GM12878 (cell line): ENCODE results near the gene CNTNAP2. TPM values are rescaled to one million over a fixed set of nuclear protein-coding genes. Genes with fewer than 3 reads are reported as not detected.

Experiments
- ATAC-seq: fragments of 200-7000 bp; cut with Tn5 transposase; 3 replicates; pipeline ENCODE4 v1.9.1; 2020; ENCODE audit warnings: mild to moderate bottlenecking, moderate library complexity
- BruUV-seq: library from RNA; stranded (reverse); fragments of 400-500 nt; replicated peaks from 2 replicates; lab custom pipeline; 2021; lab: Mats Ljungman, UMichigan
- CTCF ChIA-PET: fragments of 300-600 bp; sonication (Branson Sonifier 250); formaldehyde crosslinking; extraction: SDS; loops from one replicate; lab custom pipeline; 2021; ENCODE audit warnings: inconsistent platforms; lab: Yijun Ruan, JAX
- POLR2A ChIA-PET: fragments of 350-600 bp; formaldehyde crosslinking; extraction: SDS; loops from one replicate; lab custom pipeline; 2021; ENCODE audit warnings: inconsistent platforms; lab: Charles Lee
- RAD21 ChIA-PET: fragments of 300-600 bp; sonication (Branson Sonifier 250); formaldehyde crosslinking; loops from one replicate; lab custom pipeline; 2023; ENCODE audit warnings: antibody characterized with exemption; ENCODE audit not compliant: unreplicated experiment; lab: Charles Lee
- SMC1A ChIA-PET: fragments of 300-600 bp; sonication (Branson Sonifier 250); formaldehyde crosslinking; loops from one replicate; lab custom pipeline; 2023; ENCODE audit not compliant: unreplicated experiment, uncharacterized antibody; lab: Charles Lee
- DNase-seq: peaks from one replicate; pipeline ENCODE4 v3.0.0-alpha.2; 2011; ENCODE audit warnings: low read depth, low spot score
- FAIRE-seq: peaks from 3 replicates; lab custom pipeline; 2011; peaks lifted over from hg19 to GRCh38; lab: Jason Lieb, UNC
- H2AFZ ChIP-seq: 2 replicates; pipeline ENCODE4 v1.6.0; 2011; ENCODE audit warnings: low read depth, low read length, control low read depth; ENCODE audit not compliant: control insufficient read depth
- H3K27ac ChIP-seq: 2 replicates; pipeline ENCODE4 v1.5.1; 2011; ENCODE audit warnings: control low read depth; ENCODE audit not compliant: control insufficient read depth, insufficient read depth
- H3K27me3 ChIP-seq, 2 experiments: replicated peaks in 1 of 2; 2 replicates each; pipeline versions ENCODE4 v1.6.0 to v1.6.1; 2011; ENCODE audit warnings: low read length in 1 of 2; ENCODE audit not compliant: control insufficient read depth in 2 of 2, insufficient read depth in 2 of 2
- H3K36me3 ChIP-seq, 2 experiments: 2 replicates each; pipeline ENCODE4 v1.5.1; 2011; ENCODE audit warnings: low read length in 1 of 2; ENCODE audit not compliant: control insufficient read depth in 2 of 2, insufficient read depth in 2 of 2
- H3K4me1 ChIP-seq: 2 replicates; pipeline ENCODE4 v1.6.1; 2011; ENCODE audit warnings: mild to moderate bottlenecking, low read length, moderate library complexity, mixed read lengths; ENCODE audit not compliant: control insufficient read depth, insufficient read depth
- H3K4me2 ChIP-seq: 2 replicates; pipeline ENCODE4 v1.6.0; 2011; ENCODE audit warnings: control low read depth; ENCODE audit not compliant: control insufficient read depth, insufficient read depth
- H3K4me3 ChIP-seq: fragments of 200-600 bp; sonication (generic); 2 replicates; pipeline ENCODE4 v1.5.1; 2016
- H3K79me2 ChIP-seq: 2 replicates; pipeline ENCODE4 v1.6.0; 2011; ENCODE audit warnings: low read length; ENCODE audit not compliant: control insufficient read depth, insufficient read depth
- H3K9ac ChIP-seq: 2 replicates; pipeline ENCODE4 v1.8.0; 2011; ENCODE audit warnings: low read length, control low read depth, mixed read lengths; ENCODE audit not compliant: control insufficient read depth, insufficient read depth
- H3K9me3 ChIP-seq: replicated peaks from 3 replicates; pipeline ENCODE4 v1.5.1; 2011; ENCODE audit warnings: mild to moderate bottlenecking, low read length; ENCODE audit not compliant: control insufficient read depth, insufficient read depth
- H4K20me1 ChIP-seq: 2 replicates; pipeline ENCODE4 v1.6.0; 2011; ENCODE audit not compliant: control insufficient read depth, insufficient read depth
- BACH1 ChIP-seq: fragments of 450-650 bp; IDR thresholded peaks from 2 replicates; pipeline ENCODE4 v1.6.1; 2017; ENCODE audit warnings: mild to moderate bottlenecking, borderline replicate concordance
- CBX3 ChIP-seq: fragments of 200-600 bp; sonication (generic); IDR thresholded peaks from 2 replicates; pipeline ENCODE4 v1.6.1; 2016; ENCODE audit warnings: low read depth, borderline replicate concordance
- DPF2 ChIP-seq: fragments of 450-650 bp; IDR thresholded peaks from 2 replicates; pipeline ENCODE4 v1.6.1; 2017; ENCODE audit warnings: mild to moderate bottlenecking
- E2F8 ChIP-seq: fragments of 450-650 bp; IDR thresholded peaks from 2 replicates; pipeline ENCODE4 v1.6.1; 2018; ENCODE audit warnings: mild to moderate bottlenecking, low read depth, moderate library complexity; ENCODE audit not compliant: partially characterized antibody
- ETV6 ChIP-seq, 2 experiments: fragments of 450-650 bp in 1 of 2; IDR thresholded peaks in 1 of 2; conservative IDR thresholded peaks in 1 of 2; 2 replicates each; pipeline ENCODE4 v1.6.1; 2014; ENCODE audit warnings: antibody characterized with exemption in 1 of 2, borderline replicate concordance in 1 of 2, low read depth in 1 of 2, mild to moderate bottlenecking in 1 of 2, moderate library complexity in 1 of 2
- FOS ChIP-seq: IDR thresholded peaks from 3 replicates; pipeline ENCODE4 v1.6.1; 2011; ENCODE audit warnings: borderline replicate concordance; ENCODE audit not compliant: insufficient read length; ENCODE audit errors: extremely low read depth
- IRF3 ChIP-seq: fragments of 450-650 bp; IDR thresholded peaks from 2 replicates; pipeline ENCODE4 v1.6.1; 2014; ENCODE audit warnings: mild to moderate bottlenecking
- MAX ChIP-seq: IDR thresholded peaks from 2 replicates; pipeline ENCODE4 v1.6.1; 2012; ENCODE audit warnings: low read depth, low read length, improper control_type of control experiment
- MEF2A ChIP-seq: IDR thresholded peaks from 2 replicates; pipeline ENCODE4 v1.6.1; 2011; ENCODE audit warnings: low read depth, mild to moderate bottlenecking, low read length, moderate library complexity; ENCODE audit not compliant: insufficient read depth
- NFYA ChIP-seq: IDR thresholded peaks from 2 replicates; pipeline ENCODE4 v1.6.1; 2011; ENCODE audit warnings: low read depth, mild to moderate bottlenecking, low read length, improper control_type of control experiment, borderline replicate concordance
- POLR2A ChIP-seq: IDR thresholded peaks from 2 replicates; pipeline ENCODE4 v1.6.1; 2011; ENCODE audit warnings: low read depth, mild to moderate bottlenecking, low read length
- POLR2AphosphoS5 ChIP-seq: IDR thresholded peaks from 2 replicates; pipeline ENCODE4 v1.6.1; 2011; ENCODE audit warnings: mild to moderate bottlenecking, low read length, inconsistent platforms
- RAD21 ChIP-seq: IDR thresholded peaks from 2 replicates; pipeline ENCODE4 v1.6.1; 2011; ENCODE audit warnings: mild to moderate bottlenecking, low read depth, low read length, moderate library complexity; ENCODE audit not compliant: insufficient read depth
- RFX5 ChIP-seq: IDR thresholded peaks from 2 replicates; pipeline ENCODE4 v1.6.1; 2011; ENCODE audit warnings: low read depth, low read length, improper control_type of control experiment
- SMARCA5 ChIP-seq: fragments of 450-650 bp; IDR thresholded peaks from 2 replicates; pipeline ENCODE4 v1.6.1; 2017; ENCODE audit warnings: mild to moderate bottlenecking
- SP1 ChIP-seq: IDR thresholded peaks from one replicate; pipeline ENCODE4 v1.6.1; 2011; ENCODE audit warnings: low read depth, low read length
- SPI1 ChIP-seq: IDR thresholded peaks from 2 replicates; pipeline ENCODE4 v1.6.1; 2011; ENCODE audit warnings: low read depth, mild to moderate bottlenecking, low read length, moderate library complexity, borderline replicate concordance; ENCODE audit not compliant: insufficient read depth
- SRF ChIP-seq, 2 experiments: IDR thresholded peaks; 2 replicates each; pipeline ENCODE4 v1.6.1; 2011; ENCODE audit warnings: low read depth in 2 of 2, low read length in 2 of 2, mild to moderate bottlenecking in 1 of 2, moderate library complexity in 1 of 2
- STAT1 ChIP-seq: fragments of 450-650 bp; conservative IDR thresholded peaks from 2 replicates; pipeline ENCODE4 v1.6.1; 2014; ENCODE audit warnings: antibody characterized with exemption, mild to moderate bottlenecking
- TARDBP ChIP-seq: IDR thresholded peaks from 2 replicates; pipeline ENCODE4 v1.6.1; 2016; ENCODE audit warnings: borderline replicate concordance
- TCF12 ChIP-seq: IDR thresholded peaks from 2 replicates; pipeline ENCODE4 v1.6.1; 2011; ENCODE audit warnings: low read depth, mild to moderate bottlenecking, low read length
- ZNF217 ChIP-seq: fragments of 450-650 bp; IDR thresholded peaks from 2 replicates; pipeline ENCODE4 v1.6.1; 2017; ENCODE audit warnings: antibody characterized with exemption, mild to moderate bottlenecking
- ZNF622 ChIP-seq: fragments of 450-650 bp; IDR thresholded peaks from 2 replicates; pipeline ENCODE4 v1.6.1; 2017; ENCODE audit warnings: mild to moderate bottlenecking, inconsistent platforms
- ZSCAN29 ChIP-seq: fragments of 450-650 bp; IDR thresholded peaks from 2 replicates; pipeline ENCODE4 v1.6.1; 2017; ENCODE audit warnings: mild to moderate bottlenecking, moderate library complexity
- WGBS: methylation state at CpG from one replicate; pipeline ENCODE4 v1.1.6; 2016; ENCODE audit warnings: low lambda C conversion rate; ENCODE audit not compliant: insufficient replicate concordance, insufficient coverage; ENCODE audit errors: missing lambda C conversion rate; 5-methylcytosine and 5-hydroxymethylcytosine counted together
- in situ Hi-C: fragments of 300-500 bp; cut with MboI; formaldehyde crosslinking; loops from 9 replicates; pipeline ENCODE4 v1.14.3; 2018; ENCODE audit warnings: mixed read lengths
- intact Hi-C: fragments of 100-400 bp; cut with micrococcal nuclease; formaldehyde crosslinking; loops from one replicate; pipeline ENCODE4 v1.14.2; 2022; ENCODE audit not compliant: unreplicated experiment
- polyA plus RNA-seq, 11 experiments: library from polyadenylated mRNA; depleted of rRNA in 4 of 11; unstranded in 6 of 11; stranded (reverse) in 5 of 11; fragments of >200 nt; fragmentation: Nextera tagmentation in 4 of 11; fragmentation: Illumina TruSeq in 1 of 11; extraction: Ambion mirVana in 4 of 11; extraction: Trizol in 1 of 11; gene quantifications; 1 replicate in 1 of 11; 2 replicates in 10 of 11; pipeline versions ENCODE4 v1.2.1 to v1.2.3, GENCODE V29; 2011 to 2016; ENCODE audit warnings: inconsistent platforms in 2 of 11, missing spikeins in 2 of 11, low read depth in 1 of 11
- total RNA-seq, 4 experiments: library from RNA; depleted of rRNA in 3 of 4; stranded (reverse); fragments of >200 nt in 3 of 4; fragmentation: Illumina TruSeq in 1 of 4; extraction: Trizol in 1 of 4; gene quantifications; 2 replicates each; pipeline versions ENCODE4 v1.2.1 to v1.2.3, GENCODE V29; 2013 to 2021

CNTNAP2 gene
- total and polyA plus RNA-seq, 10 of the 15 experiments (the other 5 are each of a cell fraction or from before 2014, with no cell fraction given): 0.03 to 0.08 (median 0.03) TPM; not detected in 7

GRCh38 chr7:147813316-147813715 lies 1696.7 kb downstream of the CNTNAP2 start (continued):
- TF ChIP-seq RAD21 (no peak), SRF (IDR thresholded peaks at IDR 0.05; ENCODE audit: low read depth in 2 of 2, low read length in 2 of 2) (no peak), ZNF217 (no peak), ZNF622 (no peak), STAT1 (no peak), CBX3 (no peak)

- DNase-seq (no peak), FAIRE-seq (no peak), ATAC-seq (no peak)
- no peaks in the 10 kb centered on the region for H3K79me2 ChIP-seq
- no peaks in the 10 kb centered on the region for H3K4me1 ChIP-seq
- H2AFZ ChIP-seq: no peak overlapping the region
- H3K9me3 ChIP-seq: no peaks in the 10 kb centered on the region
- H3K9ac ChIP-seq: no peak overlapping the region
- no TSS peak for BruUV-seq
- no peak overlapping the region for H3K4me2 ChIP-seq
- ChIA-PET POLR2A (no interaction called here), CTCF (interaction anchor here (0.8 kb wide), 1 partner anchor 12 kb away, joined by 3 read pairs; no protein-coding TSS in a partner anchor), SMC1A (no interaction called here), RAD21 (no interaction called here)
- H3K36me3 ChIP-seq: no peaks in the 10 kb centered on the region
- in situ Hi-C loops (no loop called here), intact Hi-C loops (no loop called here)
- H3K27ac ChIP-seq: no peak overlapping the region
- H3K4me3 ChIP-seq: no peak overlapping the region
- no peaks in the 10 kb centered on the region for H3K27me3 ChIP-seq
- WGBS: 0% methylated on average over 4 of the region's 4 CpGs
- no peaks in the 10 kb centered on the region for H4K20me1 ChIP-seq
- TF ChIP-seq DPF2 (no peak), SPI1 (no peak), MAX (no peak), MEF2A (no peak), FOS (no peak), BACH1 (no peak), TCF12 (no peak), TARDBP (no peak), RFX5 (no peak), ETV6 (conservative IDR thresholded peaks at IDR 0.05 in 1 of 2, IDR thresholded peaks at IDR 0.05 in 1 of 2; ENCODE audit: borderline replicate concordance in 1 of 2, low read depth in 1 of 2) (no peak), NFYA (no peak), SMARCA5 (no peak), E2F8 (no peak), IRF3 (no peak), POLR2A (no peak), ZSCAN29 (no peak), SP1 (no peak), POLR2AphosphoS5 (no peak)
Observed at GRCh38 chr7:147818317-147818716, 1701.7 kb downstream of the CNTNAP2 start.
